IPS-11a (cell line): Measurements from ENCODE around the gene PLEK2.
A peak's percentile ranks its signal among the peaks of the same experiment; 100 is the strongest.
"Not testable (repeated sequence)": the region's sequence is repeated elsewhere in the genome, so short reads cannot be mapped to it uniquely, and the experiment has no call there.

Experiments
- H3K4me3 ChIP-seq: one replicate; pipeline ENCODE4 v1.5.1; 2013; ENCODE audit warnings: low read depth, low read length, control low read depth

Gene PLEK2

GRCh38 chr14:67360470-67361206, 51.3 kb downstream of the PLEK2 start:
- peak overlapping the region; percentile 100 for H3K4me3 ChIP-seq

DNA sequence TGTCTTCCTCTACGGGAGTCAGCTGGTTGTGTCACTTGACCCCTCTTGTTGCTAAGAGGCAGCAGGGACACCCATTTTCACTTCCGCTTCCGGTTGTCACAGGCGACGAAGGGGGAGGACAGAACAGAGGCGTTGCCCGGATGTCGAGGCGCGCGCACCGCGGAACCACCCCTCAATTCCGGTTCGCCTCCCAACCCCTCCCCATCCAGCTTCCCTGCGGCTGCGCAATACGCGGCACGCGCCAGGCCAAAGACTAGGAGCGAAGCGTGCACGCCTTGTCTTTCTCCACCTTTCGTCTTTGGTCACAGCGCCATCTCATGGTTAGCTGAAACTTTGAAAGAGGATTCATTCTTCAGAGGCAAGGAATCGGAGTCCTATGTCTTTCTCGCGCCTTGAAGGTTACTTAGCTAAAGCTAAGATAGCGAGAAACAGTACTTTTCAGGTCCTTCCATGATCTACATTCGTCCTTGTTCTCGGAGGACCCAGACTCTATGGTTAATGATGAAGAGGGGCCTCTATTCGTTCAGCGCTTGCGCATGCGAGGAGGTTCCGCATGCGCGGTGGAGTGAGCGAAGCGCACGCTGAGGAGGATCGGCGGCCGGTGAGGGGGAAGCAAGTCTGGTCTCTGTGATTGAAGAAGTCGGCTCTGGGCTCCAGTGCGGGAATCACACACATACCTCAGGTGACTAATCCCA, 52.0 kb downstream of the PLEK2 start, which contains the start of the genes ATP6V1D and EIF2S1:
Gene ATP6V1D (minus strand): TSS at position 30 of the 695 bp plus-strand sequence. CDS start 106 bp downstream, outside the sequence.
Gene EIF2S1 (plus strand): TSS at position 554 of the 695 bp plus-strand sequence. CDS start 4,440 bp downstream, outside the sequence.
- H3K4me3 ChIP-seq, result peak within 1 kb of the TSS; percentile 100

GRCh38 chr14:67358924-67359774, 52.8 kb downstream of the PLEK2 start:
- peak overlapping the region; percentile 100 for H3K4me3 ChIP-seq

DNA sequence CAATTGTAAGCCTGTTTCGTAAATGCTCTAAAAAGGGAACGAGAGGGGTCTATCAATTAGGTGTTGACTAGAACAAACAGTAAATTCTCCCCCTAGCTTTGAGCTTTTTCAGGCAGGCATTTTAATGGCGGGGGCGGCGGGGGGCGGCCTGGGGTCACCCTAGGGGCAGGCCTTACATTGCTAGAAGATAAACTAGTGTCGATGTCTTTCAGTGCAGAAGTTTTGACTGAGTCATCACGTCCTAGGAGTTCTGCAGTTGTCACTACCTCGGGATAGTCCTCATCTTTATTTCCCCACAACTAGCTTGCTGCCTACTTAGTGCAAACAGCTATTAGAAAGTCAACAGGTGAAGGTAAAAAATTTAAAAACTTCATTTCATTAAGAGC, 54.0 kb downstream of the PLEK2 start:
- no peak overlapping the region for H3K4me3 ChIP-seq

DNA sequence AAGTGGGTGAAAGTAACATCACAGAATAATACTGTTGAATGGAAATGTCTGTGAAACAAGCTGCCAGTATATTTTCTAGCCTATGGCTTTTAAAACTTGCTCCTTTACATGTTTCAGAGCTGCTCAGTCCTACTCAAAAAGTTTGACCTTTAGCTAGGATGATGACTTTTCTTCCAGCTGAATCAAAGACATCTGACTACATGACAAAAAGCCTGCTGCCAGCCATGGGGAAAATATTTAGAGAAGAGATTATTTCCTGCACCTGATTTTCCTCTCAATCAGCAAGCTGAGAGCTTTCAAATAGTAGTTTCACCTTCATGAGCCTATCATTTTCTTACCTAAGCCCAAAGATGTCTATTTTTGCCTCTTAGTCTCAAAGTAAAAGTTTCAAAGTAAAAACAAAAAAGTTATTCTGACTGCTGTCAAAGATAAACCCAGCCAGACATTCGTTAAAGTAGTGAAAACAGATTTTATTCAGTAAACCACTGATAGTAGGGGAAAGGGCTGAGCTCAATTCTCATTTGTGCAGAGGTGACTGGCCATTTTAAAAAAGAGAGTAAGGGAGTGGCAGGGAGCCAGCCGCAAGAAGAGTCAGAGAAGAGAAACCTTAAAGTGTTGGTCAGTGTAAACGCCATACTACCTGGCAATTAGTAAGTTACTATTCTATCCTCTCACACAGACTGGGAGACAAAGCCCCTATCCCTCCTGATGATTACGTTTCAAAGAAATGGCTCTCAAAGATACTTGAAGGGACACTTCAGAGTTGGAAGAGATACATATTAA, 54.6 kb downstream of the PLEK2 start:
- no peak overlapping the region for H3K4me3 ChIP-seq

DNA sequence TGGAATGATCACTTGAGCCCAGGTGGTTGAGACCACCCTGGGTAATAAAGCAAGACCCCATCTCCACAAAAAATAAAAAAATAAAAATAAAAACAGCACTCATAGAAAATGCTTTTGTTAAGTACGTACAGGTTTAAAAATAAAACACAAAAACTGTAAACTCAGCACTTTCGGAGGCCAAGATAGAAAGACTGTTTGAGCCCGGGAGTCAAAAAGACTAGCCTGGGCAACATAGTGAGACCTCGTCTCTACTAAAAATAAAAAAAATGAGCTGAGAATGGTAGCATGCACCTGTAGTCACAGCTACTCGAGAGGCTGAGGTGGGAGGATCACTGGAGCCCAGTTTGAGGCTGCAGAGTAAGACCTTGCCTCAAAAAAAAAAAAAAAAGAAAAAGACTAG, 59.9 kb downstream of the PLEK2 start:
- H3K4me3 ChIP-seq, result no peak overlapping the region

DNA sequence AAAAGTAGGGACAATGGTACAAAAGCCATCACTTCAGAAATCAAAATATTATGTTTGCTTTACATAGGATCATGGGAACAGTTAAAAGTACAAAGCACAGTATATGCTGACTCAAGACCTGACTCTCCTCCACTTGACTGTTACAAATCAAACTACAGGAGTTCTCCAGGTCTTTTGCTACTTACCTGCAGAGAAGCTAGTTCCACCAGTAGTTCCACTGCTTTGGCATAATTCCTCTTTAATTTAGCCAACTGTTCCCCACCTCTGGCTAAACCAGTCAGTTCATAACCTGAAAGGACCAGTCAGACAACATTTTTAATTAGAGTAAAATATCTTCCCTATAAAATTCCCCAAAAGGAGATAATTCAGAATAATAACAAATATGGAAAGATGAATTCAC, 66.4 kb downstream of the PLEK2 start:
- H3K4me3 ChIP-seq, result no peak overlapping the region

DNA sequence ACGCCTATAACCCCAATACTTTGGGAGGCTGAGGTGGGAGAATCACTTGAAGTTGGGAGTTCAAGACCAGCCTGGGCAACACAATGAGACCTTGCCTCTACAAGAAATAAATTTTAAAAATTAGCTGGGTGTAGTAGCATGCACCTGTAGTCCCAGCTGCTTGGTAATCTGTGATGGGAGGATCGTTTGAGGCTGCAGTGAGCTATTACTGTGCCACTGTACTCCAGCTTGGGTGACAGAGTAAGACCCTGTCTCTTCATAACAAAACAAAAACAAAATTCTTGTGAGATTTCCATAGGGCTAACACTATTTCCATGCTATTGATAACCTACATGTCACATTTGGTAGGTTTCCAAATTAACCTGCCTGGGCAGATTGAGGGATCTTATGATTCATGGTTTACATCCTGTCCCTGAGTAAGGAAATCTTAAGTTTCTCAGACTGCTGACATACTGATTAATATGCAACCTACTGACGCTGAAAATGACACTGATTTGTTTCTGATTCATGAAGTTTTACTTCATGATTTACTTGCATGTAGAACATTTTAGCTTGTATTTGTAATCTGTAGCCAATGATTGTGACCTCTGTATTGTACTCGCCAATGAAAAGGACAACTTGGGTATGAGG, 68.2 kb downstream of the PLEK2 start:
- H3K4me3 ChIP-seq, result no peak overlapping the region

GRCh38 chr14:67341231-67341630, 70.7 kb downstream of the PLEK2 start:
- not testable (repeated sequence) for H3K4me3 ChIP-seq
